GM19238 (cell line): ENCODE data around the gene MROH7.

ENCODE experiments used
- DNase-seq: peaks from one replicate; pipeline ENCODE4 v3.0.0; 2011; ENCODE audit warnings: low spot score; ENCODE audit not compliant: insufficient read length

The MROH7 gene

GRCh38 chr1:54640863-54641836 lies at the start of gene MROH7:
TSS of gene MROH7 (plus strand) at chr1:54641786. CDS start at chr1:54652927, 11,141 bp downstream.
- DNase-seq, result no peak

GRCh38 chr1:54593571-54594160 lies 47.9 kb upstream of the MROH7 start:
- DNase-seq, result no peak

GRCh38 chr1:54594463-54594862 lies 47.1 kb upstream of the MROH7 start:
- no peak for DNase-seq

- DNase-seq, result no peak
These were observed 45.6 kb upstream of the MROH7 start for GRCh38 chr1:54595956-54596498.

GRCh38 chr1:54596756-54597155 lies 44.8 kb upstream of the MROH7 start:
- no peak for DNase-seq

GRCh38 chr1:54597455-54598030 lies 44.0 kb upstream of the MROH7 start:
- no peak for DNase-seq

- DNase-seq, result no peak
These were observed 42.3 kb upstream of the MROH7 start for GRCh38 chr1:54599211-54599823.

GRCh38 chr1:54600947-54601721 lies 40.5 kb upstream of the MROH7 start:
- DNase-seq, result no peak

- DNase-seq, result no peak
These were observed 39.9 kb upstream of the MROH7 start for GRCh38 chr1:54601730-54602129.

- no peak for DNase-seq
These were observed 39.0 kb upstream of the MROH7 start for GRCh38 chr1:54602554-54602953.

GRCh38 chr1:54603241-54603640 lies 38.3 kb upstream of the MROH7 start:
- DNase-seq, result no peak

- DNase-seq, result no peak
These were observed 37.5 kb upstream of the MROH7 start for GRCh38 chr1:54604051-54604450.

GRCh38 chr1:54604572-54605370 lies 36.8 kb upstream of the MROH7 start:
- peak; percentile 20 for DNase-seq

GRCh38 chr1:54606096-54606989 lies 35.2 kb upstream of the MROH7 start:
- DNase-seq, result no peak

GRCh38 chr1:54606990-54607325 lies 34.6 kb upstream of the MROH7 start:
- no peak for DNase-seq

GRCh38 chr1:54607821-54608565 lies 33.6 kb upstream of the MROH7 start:
- DNase-seq, result no peak

GRCh38 chr1:54608566-54609230 lies 32.9 kb upstream of the MROH7 start:
- no peak for DNase-seq
